Astrocyte (in vitro differentiated cells and primary cell): Measurements from ENCODE around the gene CHKA. TPM values are rescaled to one million over a fixed set of nuclear protein-coding genes. Genes with fewer than 3 reads are reported as not detected.

Source experiments
- DNase-seq: peaks from one replicate; pipeline ENCODE4 v3.0.0-alpha.2; 2010; ENCODE audit warnings: low read depth
- FAIRE-seq: peaks from 2 replicates; lab custom pipeline; 2011; peaks lifted over from hg19 to GRCh38; lab: Jason Lieb, UNC
- H2AFZ ChIP-seq: 2 replicates; pipeline ENCODE4 v1.6.0; 2012; ENCODE audit warnings: low read depth, low read length, inconsistent platforms
- H3K27ac ChIP-seq: 2 replicates; pipeline ENCODE4 v1.5.1; 2011; ENCODE audit warnings: low read depth, low read length, inconsistent platforms
- H3K27me3 ChIP-seq: 2 replicates; pipeline ENCODE4 v1.6.0; 2011; ENCODE audit warnings: low read length, inconsistent platforms; ENCODE audit not compliant: insufficient read depth
- H3K36me3 ChIP-seq: 2 replicates; pipeline ENCODE4 v1.5.1; 2011; ENCODE audit warnings: low read length, inconsistent platforms; ENCODE audit not compliant: insufficient read depth
- H3K4me1 ChIP-seq: 2 replicates; pipeline ENCODE4 v1.5.1; 2011; ENCODE audit warnings: low read length, inconsistent platforms; ENCODE audit not compliant: insufficient read depth
- H3K4me2 ChIP-seq: 2 replicates; pipeline ENCODE4 v1.6.0; 2012; ENCODE audit warnings: low read length, inconsistent platforms
- H3K4me3 ChIP-seq: 2 replicates; pipeline ENCODE4 v1.5.1; 2011; ENCODE audit warnings: low read depth, mild to moderate bottlenecking, low read length, inconsistent platforms; ENCODE audit not compliant: insufficient read depth
- H3K79me2 ChIP-seq: 2 replicates; pipeline ENCODE4 v1.6.0; 2012; ENCODE audit warnings: mild to moderate bottlenecking, low read length, inconsistent platforms; ENCODE audit not compliant: insufficient read depth
- H3K9ac ChIP-seq: 2 replicates; pipeline ENCODE4 v1.6.0; 2012; ENCODE audit warnings: mild to moderate bottlenecking, low read length, inconsistent platforms
- H3K9me3 ChIP-seq: 2 replicates; pipeline ENCODE4 v1.5.1; 2012; ENCODE audit warnings: low read depth, mild to moderate bottlenecking, low read length, inconsistent platforms; ENCODE audit not compliant: insufficient read depth
- H4K20me1 ChIP-seq: 2 replicates; pipeline ENCODE4 v1.6.0; 2012; ENCODE audit warnings: low read length, inconsistent platforms; ENCODE audit not compliant: insufficient read depth
- H3K27ac Mint-ChIP-seq: one replicate; pipeline ENCODE4 v1.8.0; 2021; ENCODE audit warnings: mild to moderate bottlenecking, mixed read lengths; ENCODE audit not compliant: unreplicated experiment
- H3K27me3 Mint-ChIP-seq: one replicate; pipeline ENCODE4 v1.8.0; 2021; ENCODE audit warnings: low read depth, mixed read lengths; ENCODE audit not compliant: unreplicated experiment
- H3K36me3 Mint-ChIP-seq: one replicate; pipeline ENCODE4 v1.8.0; 2021; ENCODE audit warnings: low read depth, mixed read lengths; ENCODE audit not compliant: unreplicated experiment
- H3K4me1 Mint-ChIP-seq: one replicate; pipeline ENCODE4 v1.8.0; 2021; ENCODE audit warnings: low read depth, mixed read lengths; ENCODE audit not compliant: unreplicated experiment
- H3K4me3 Mint-ChIP-seq: one replicate; pipeline ENCODE4 v1.8.0; 2021; ENCODE audit warnings: mild to moderate bottlenecking, moderate library complexity, mixed read lengths; ENCODE audit not compliant: unreplicated experiment
- H3K9me3 Mint-ChIP-seq: one replicate; pipeline ENCODE4 v1.8.0; 2021; ENCODE audit warnings: mild to moderate bottlenecking, mixed read lengths; ENCODE audit not compliant: unreplicated experiment
- EZH2 ChIP-seq: IDR thresholded peaks from 2 replicates; pipeline ENCODE4 v1.6.1; 2012; ENCODE audit warnings: mild to moderate bottlenecking, low read length, inconsistent platforms; ENCODE audit not compliant: insufficient read depth
- total RNA-seq: library from RNA; stranded (reverse); gene quantifications from 2 replicates; pipeline ENCODE4 v1.2.1, GENCODE V29; 2021
- TF ChIP-seq, protein P1 (sequence below): IDR thresholded peaks from 2 replicates; pipeline ENCODE4 v1.5.1; 2011; ENCODE audit warnings: low read depth, mild to moderate bottlenecking, inconsistent platforms, low read length, moderate library complexity; ENCODE audit not compliant: insufficient read depth

CHKA gene
- total RNA-seq, 1 donor from 2014 or later, result 37.7 TPM

GRCh38 chr11:68167474-68167873, 46.3 kb upstream of the CHKA start:
- DNase-seq, result no peak
- no peaks in the 10 kb centered on the region for H3K9me3 ChIP-seq
- no peaks in the 10 kb centered on the region for H3K79me2 ChIP-seq
- peaks cover 8% of the 10 kb centered on the region for H3K4me1 Mint-ChIP-seq
- H3K27ac Mint-ChIP-seq, result no peak overlapping the region
- no peak overlapping the region for H2AFZ ChIP-seq
- no peaks in the 10 kb centered on the region for H3K9me3 Mint-ChIP-seq
- peaks cover 44% of the 10 kb centered on the region for H3K36me3 ChIP-seq
- no peak for FAIRE-seq
- no peak overlapping the region for H3K4me3 ChIP-seq
- no peak overlapping the region for H3K27ac ChIP-seq
- H3K4me3 Mint-ChIP-seq, result no peak overlapping the region
- no peak overlapping the region for H3K4me2 ChIP-seq
- TF ChIP-seq, protein P1, sequence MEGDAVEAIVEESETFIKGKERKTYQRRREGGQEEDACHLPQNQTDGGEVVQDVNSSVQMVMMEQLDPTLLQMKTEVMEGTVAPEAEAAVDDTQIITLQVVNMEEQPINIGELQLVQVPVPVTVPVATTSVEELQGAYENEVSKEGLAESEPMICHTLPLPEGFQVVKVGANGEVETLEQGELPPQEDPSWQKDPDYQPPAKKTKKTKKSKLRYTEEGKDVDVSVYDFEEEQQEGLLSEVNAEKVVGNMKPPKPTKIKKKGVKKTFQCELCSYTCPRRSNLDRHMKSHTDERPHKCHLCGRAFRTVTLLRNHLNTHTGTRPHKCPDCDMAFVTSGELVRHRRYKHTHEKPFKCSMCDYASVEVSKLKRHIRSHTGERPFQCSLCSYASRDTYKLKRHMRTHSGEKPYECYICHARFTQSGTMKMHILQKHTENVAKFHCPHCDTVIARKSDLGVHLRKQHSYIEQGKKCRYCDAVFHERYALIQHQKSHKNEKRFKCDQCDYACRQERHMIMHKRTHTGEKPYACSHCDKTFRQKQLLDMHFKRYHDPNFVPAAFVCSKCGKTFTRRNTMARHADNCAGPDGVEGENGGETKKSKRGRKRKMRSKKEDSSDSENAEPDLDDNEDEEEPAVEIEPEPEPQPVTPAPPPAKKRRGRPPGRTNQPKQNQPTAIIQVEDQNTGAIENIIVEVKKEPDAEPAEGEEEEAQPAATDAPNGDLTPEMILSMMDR, result no peak
- TF ChIP-seq EZH2, result no peak
- no peaks in the 10 kb centered on the region for H3K27me3 ChIP-seq
- no peaks in the 10 kb centered on the region for H3K4me1 ChIP-seq
- H4K20me1 ChIP-seq, result peaks cover 12% of the 10 kb centered on the region
- H3K27me3 Mint-ChIP-seq, result no peaks in the 10 kb centered on the region
- H3K9ac ChIP-seq, result no peak overlapping the region
- peaks cover 17% of the 10 kb centered on the region for H3K36me3 Mint-ChIP-seq

DNA sequence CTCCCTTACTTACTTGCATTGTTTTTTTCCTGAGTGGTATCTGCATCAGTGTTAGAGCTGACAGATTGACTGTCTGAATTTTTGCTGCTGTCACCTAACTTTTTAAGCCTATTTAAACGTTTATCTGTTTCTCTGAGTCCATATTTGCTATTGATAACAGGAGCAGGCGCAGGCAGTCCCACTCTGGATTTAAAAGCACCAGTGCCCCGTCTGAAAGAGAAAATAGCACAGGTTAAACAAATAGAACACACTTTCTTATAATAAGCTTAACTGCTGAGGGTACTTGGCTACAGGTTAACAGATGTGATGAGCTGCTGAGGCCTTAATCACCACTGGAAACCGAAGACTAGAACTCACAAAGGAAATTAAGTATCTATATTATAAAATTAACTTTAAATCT, 45.8 kb upstream of the CHKA start:
- H3K9me3 ChIP-seq, result no peaks in the 10 kb centered on the region
- H3K27me3 Mint-ChIP-seq, result no peaks in the 10 kb centered on the region
- H3K36me3 Mint-ChIP-seq, result peaks cover 19% of the 10 kb centered on the region
- FAIRE-seq (no peak), DNase-seq (no peak)
- no peak overlapping the region for H3K4me2 ChIP-seq
- H3K79me2 ChIP-seq, result no peaks in the 10 kb centered on the region
- H2AFZ ChIP-seq, result no peak overlapping the region
- H3K27ac Mint-ChIP-seq, result no peak overlapping the region
- H3K27me3 ChIP-seq, result no peaks in the 10 kb centered on the region
- no peak overlapping the region for H3K9ac ChIP-seq
- TF ChIP-seq EZH2, result no peak
- TF ChIP-seq, protein P1, result no peak
- H3K4me3 ChIP-seq, result no peak overlapping the region
- H3K36me3 ChIP-seq, result peaks cover 42% of the 10 kb centered on the region
- H4K20me1 ChIP-seq, result peaks cover 12% of the 10 kb centered on the region
- peaks cover 8% of the 10 kb centered on the region for H3K4me1 Mint-ChIP-seq
- H3K4me1 ChIP-seq, result no peaks in the 10 kb centered on the region
- no peaks in the 10 kb centered on the region for H3K9me3 Mint-ChIP-seq
- no peak overlapping the region for H3K4me3 Mint-ChIP-seq
- no peak overlapping the region for H3K27ac ChIP-seq

- Histone ChIP-seq H3K79me2 (no peaks in the 10 kb centered on the region), H3K27ac (no peak overlapping the region), H3K4me2 (no peak overlapping the region), H3K9ac (no peak overlapping the region), H3K27me3 (no peaks in the 10 kb centered on the region), H3K4me3 (no peak overlapping the region), H3K9me3 (no peaks in the 10 kb centered on the region), H4K20me1 (peaks cover 12% of the 10 kb centered on the region), H3K4me1 (no peaks in the 10 kb centered on the region), H2AFZ (no peak overlapping the region), H3K36me3 (peaks cover 35% of the 10 kb centered on the region)
- H3K4me1 Mint-ChIP-seq, result peaks cover 8% of the 10 kb centered on the region
- no peak overlapping the region for H3K27ac Mint-ChIP-seq
- no peak for DNase-seq
- no peaks in the 10 kb centered on the region for H3K27me3 Mint-ChIP-seq
- peaks cover 21% of the 10 kb centered on the region for H3K36me3 Mint-ChIP-seq
- no peaks in the 10 kb centered on the region for H3K9me3 Mint-ChIP-seq
- FAIRE-seq, result no peak
- TF ChIP-seq EZH2, result no peak
- TF ChIP-seq, protein P1, result no peak
- no peak overlapping the region for H3K4me3 Mint-ChIP-seq
Measured at GRCh38 chr11:68165601-68166000, 44.4 kb upstream of the CHKA start.
